ENCODE data around the gene SEPSECS. TPM values are rescaled to one million over a fixed set of nuclear protein-coding genes. Genes with fewer than 3 reads are reported as not detected.

Gene SEPSECS
- total RNA-seq, 1 experiment from 2014 or later, result 10.6 TPM

DNA sequence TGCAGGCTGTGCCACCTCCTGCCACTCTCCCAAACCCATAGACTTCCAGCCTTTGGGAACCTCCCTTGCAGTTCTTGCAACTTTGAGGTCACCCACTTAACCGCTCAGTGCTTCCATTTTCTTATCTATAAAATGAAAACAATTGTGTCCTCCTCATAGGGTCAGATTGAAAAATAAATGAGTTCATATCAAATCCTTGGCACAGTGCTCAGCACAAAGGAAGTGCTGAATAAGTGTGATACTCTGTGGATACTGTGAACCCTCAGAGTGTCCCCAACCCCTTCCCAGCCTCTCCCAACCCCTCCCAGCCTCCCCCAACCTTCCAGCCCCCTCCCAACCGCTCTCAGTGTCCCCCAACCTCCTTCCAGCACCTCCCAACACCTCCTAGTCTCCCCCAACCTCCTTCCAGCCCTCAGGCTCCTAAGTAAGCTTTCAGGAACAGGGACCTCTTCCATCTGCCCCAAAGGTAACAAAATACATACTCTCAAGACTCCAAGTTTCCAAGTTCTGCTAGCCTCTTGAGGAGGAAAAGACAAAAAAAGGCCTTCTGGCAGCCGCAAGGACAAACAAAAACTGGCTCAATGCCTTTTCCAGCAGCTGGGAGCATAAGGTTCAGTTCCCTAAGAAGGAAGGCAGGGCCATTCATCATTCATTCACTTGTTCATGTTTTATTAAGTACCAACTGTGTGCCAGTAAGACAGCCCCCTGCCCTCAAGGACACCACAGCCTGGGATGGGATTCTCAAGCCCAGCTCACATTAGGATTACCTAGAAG, 83.4 kb downstream of the SEPSECS start (continued):
- TF ChIP-seq ZFX (IDR thresholded peaks at IDR 0.05) (no peak), SRF (IDR thresholded peaks at IDR 0.05; ENCODE audit: low read depth) (no peak)
- TF ChIP-seq, protein P1, sequence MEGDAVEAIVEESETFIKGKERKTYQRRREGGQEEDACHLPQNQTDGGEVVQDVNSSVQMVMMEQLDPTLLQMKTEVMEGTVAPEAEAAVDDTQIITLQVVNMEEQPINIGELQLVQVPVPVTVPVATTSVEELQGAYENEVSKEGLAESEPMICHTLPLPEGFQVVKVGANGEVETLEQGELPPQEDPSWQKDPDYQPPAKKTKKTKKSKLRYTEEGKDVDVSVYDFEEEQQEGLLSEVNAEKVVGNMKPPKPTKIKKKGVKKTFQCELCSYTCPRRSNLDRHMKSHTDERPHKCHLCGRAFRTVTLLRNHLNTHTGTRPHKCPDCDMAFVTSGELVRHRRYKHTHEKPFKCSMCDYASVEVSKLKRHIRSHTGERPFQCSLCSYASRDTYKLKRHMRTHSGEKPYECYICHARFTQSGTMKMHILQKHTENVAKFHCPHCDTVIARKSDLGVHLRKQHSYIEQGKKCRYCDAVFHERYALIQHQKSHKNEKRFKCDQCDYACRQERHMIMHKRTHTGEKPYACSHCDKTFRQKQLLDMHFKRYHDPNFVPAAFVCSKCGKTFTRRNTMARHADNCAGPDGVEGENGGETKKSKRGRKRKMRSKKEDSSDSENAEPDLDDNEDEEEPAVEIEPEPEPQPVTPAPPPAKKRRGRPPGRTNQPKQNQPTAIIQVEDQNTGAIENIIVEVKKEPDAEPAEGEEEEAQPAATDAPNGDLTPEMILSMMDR (IDR thresholded peaks at IDR 0.05 in 2 of 3, conservative IDR thresholded peaks at IDR 0.05 in 1 of 3; ENCODE audit: borderline replicate concordance in 1 of 3, insufficient read depth in 1 of 3, low read depth in 2 of 3, low read length in 2 of 3), result no peak

DNA sequence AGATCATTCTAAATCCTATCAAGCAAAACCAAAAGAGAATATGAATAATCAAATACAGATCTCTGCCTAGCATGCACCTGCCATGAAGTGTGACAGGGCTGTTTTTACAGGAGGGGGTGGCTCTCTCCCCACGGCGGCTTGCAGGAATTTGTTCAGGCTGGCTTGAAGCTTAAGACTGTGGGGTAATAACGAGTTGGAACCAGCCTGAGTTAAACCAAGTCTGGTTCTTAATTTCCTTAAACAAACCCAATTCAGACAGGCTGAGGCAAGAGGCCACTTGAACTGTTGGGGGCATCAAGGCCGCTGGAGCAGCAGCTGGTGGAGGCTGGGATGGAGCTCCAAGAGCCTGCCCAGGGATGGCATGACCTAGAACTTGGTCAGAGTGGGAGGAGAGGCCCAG, 84.4 kb downstream of the SEPSECS start:
- intact Hi-C loops (cut with micrococcal nuclease), result no loop called here
- no TSS peak for BruUV-seq (replicated peaks)
- TF ChIP-seq CEBPB (IDR thresholded peaks at IDR 0.05; ENCODE audit: low read depth) (no peak), ZFX (IDR thresholded peaks at IDR 0.05) (no peak), CBX3 (IDR thresholded peaks at IDR 0.05; ENCODE audit: low read depth) (no peak), POLR2A (IDR thresholded peaks at IDR 0.05; ENCODE audit: borderline replicate concordance, extremely low read depth, insufficient read depth, insufficient read length) (no peak), RAD21 (IDR thresholded peaks at IDR 0.05; ENCODE audit: low read depth) (no peak), FOSL1 (IDR thresholded peaks at IDR 0.05; ENCODE audit: low read depth) (no peak), ELF1 (IDR thresholded peaks at IDR 0.05; ENCODE audit: borderline replicate concordance, low read depth) (no peak), EZH2phosphoT487 (IDR thresholded peaks at IDR 0.05; ENCODE audit: borderline replicate concordance) (no peak), JUND (IDR thresholded peaks at IDR 0.05) (no peak), ZNF274 (IDR thresholded peaks at IDR 0.05; ENCODE audit: low read depth, low read length) (no peak), EGR1 (IDR thresholded peaks at IDR 0.05; ENCODE audit: low read depth) (no peak), SIN3A (IDR thresholded peaks at IDR 0.05; ENCODE audit: low read depth) (no peak), EZH2 (IDR thresholded peaks at IDR 0.05) (no peak), SP1 (IDR thresholded peaks at IDR 0.05; ENCODE audit: low read depth) (no peak)
- TF ChIP-seq, protein P2, sequence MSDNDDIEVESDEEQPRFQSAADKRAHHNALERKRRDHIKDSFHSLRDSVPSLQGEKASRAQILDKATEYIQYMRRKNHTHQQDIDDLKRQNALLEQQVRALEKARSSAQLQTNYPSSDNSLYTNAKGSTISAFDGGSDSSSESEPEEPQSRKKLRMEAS (IDR thresholded peaks at IDR 0.05), result no peak
- TF ChIP-seq, protein P3, sequence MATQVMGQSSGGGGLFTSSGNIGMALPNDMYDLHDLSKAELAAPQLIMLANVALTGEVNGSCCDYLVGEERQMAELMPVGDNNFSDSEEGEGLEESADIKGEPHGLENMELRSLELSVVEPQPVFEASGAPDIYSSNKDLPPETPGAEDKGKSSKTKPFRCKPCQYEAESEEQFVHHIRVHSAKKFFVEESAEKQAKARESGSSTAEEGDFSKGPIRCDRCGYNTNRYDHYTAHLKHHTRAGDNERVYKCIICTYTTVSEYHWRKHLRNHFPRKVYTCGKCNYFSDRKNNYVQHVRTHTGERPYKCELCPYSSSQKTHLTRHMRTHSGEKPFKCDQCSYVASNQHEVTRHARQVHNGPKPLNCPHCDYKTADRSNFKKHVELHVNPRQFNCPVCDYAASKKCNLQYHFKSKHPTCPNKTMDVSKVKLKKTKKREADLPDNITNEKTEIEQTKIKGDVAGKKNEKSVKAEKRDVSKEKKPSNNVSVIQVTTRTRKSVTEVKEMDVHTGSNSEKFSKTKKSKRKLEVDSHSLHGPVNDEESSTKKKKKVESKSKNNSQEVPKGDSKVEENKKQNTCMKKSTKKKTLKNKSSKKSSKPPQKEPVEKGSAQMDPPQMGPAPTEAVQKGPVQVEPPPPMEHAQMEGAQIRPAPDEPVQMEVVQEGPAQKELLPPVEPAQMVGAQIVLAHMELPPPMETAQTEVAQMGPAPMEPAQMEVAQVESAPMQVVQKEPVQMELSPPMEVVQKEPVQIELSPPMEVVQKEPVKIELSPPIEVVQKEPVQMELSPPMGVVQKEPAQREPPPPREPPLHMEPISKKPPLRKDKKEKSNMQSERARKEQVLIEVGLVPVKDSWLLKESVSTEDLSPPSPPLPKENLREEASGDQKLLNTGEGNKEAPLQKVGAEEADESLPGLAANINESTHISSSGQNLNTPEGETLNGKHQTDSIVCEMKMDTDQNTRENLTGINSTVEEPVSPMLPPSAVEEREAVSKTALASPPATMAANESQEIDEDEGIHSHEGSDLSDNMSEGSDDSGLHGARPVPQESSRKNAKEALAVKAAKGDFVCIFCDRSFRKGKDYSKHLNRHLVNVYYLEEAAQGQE (IDR thresholded peaks at IDR 0.05; ENCODE audit: low read depth), result no peak
- TF ChIP-seq, protein P4, sequence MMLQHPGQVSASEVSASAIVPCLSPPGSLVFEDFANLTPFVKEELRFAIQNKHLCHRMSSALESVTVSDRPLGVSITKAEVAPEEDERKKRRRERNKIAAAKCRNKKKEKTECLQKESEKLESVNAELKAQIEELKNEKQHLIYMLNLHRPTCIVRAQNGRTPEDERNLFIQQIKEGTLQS (IDR thresholded peaks at IDR 0.05), result no peak
- DNase-seq (ENCODE audit: low read depth, low spot score), result no peak
- ChIA-PET CTCF (no interaction called here), RAD21 (ENCODE audit: low non-redundant PET in 1 of 2, low total read pairs in 2 of 2, uncharacterized antibody in 2 of 2, unreplicated experiment in 2 of 2) (no interaction called here), POLR2A (no interaction called here)
- no peak overlapping the region for H3K27ac ChIP-seq (ENCODE audit: low read depth, low read length)
- H3K9me3 ChIP-seq (ENCODE audit: control insufficient read depth in 1 of 2, insufficient read depth in 1 of 2, low read depth in 1 of 2, low read length in 2 of 2), result no peaks in the 10 kb centered on the region
- H3K9me2 ChIP-seq (ENCODE audit: insufficient read depth), result no peaks in the 10 kb centered on the region
- ATAC-seq, result no peak
- H3K9ac ChIP-seq (ENCODE audit: low read length), result no peak overlapping the region
- H3K4me2 ChIP-seq (ENCODE audit: low read length), result no peak overlapping the region
- H2AFZ ChIP-seq (ENCODE audit: low read depth, low read length, poor library complexity, severe bottlenecking), result no peak overlapping the region
- H4K20me1 ChIP-seq (ENCODE audit: insufficient read depth), result no peaks in the 10 kb centered on the region
- H3K79me2 ChIP-seq (ENCODE audit: insufficient read depth, low read length), result no peaks in the 10 kb centered on the region
- no peaks in the 10 kb centered on the region for H3K36me3 ChIP-seq (ENCODE audit: control insufficient read depth in 1 of 2, insufficient read depth in 2 of 2, low read length in 2 of 2)
- peaks cover 4% of the 10 kb centered on the region; the same call in 1 of the 2 replicates for H3K27me3 ChIP-seq (ENCODE audit: insufficient read depth, low read length)
- no peak overlapping the region for H3K4me3 ChIP-seq (replicated peaks in 1 of 2; ENCODE audit: low read depth in 1 of 2, low read length in 2 of 2)
- no peaks in the 10 kb centered on the region for H3K4me1 ChIP-seq (ENCODE audit: control insufficient read depth in 1 of 2, insufficient read depth in 2 of 2, low read length in 2 of 2)

All from HCT116 (cell line).